ENCODE measurements around the gene POLR2C.

The POLR2C gene

GRCh38 chr16:57477531-57478202, 15.2 kb downstream of the POLR2C start:
- DNase-seq (ENCODE audit: low read depth): no peak

GRCh38 chr16:57478396-57479204, 16.1 kb downstream of the POLR2C start:
- H3K4me3 ChIP-seq (ENCODE audit: low read depth, low read length): peak overlapping the region; percentile 57

More at GRCh38 chr16:57477531-57478202, 15.2 kb downstream of the POLR2C start:
- no peak overlapping the region for H3K4me3 ChIP-seq (ENCODE audit: low read depth, low read length)

GRCh38 chr16:57479205-57479975, 16.9 kb downstream of the POLR2C start:
- DNase-seq (ENCODE audit: low read depth): peak; percentile 26
- peak overlapping the region; percentile 57 for H3K4me3 ChIP-seq (ENCODE audit: low read depth, low read length)

More at GRCh38 chr16:57478396-57479204, 16.1 kb downstream of the POLR2C start:
- no peak for DNase-seq (ENCODE audit: low read depth)

GRCh38 chr16:57479976-57480753, 17.7 kb downstream of the POLR2C start:
- no peak for DNase-seq (ENCODE audit: low read depth)
- peak overlapping the region; percentile 57 for H3K4me3 ChIP-seq (ENCODE audit: low read depth, low read length)

- DNase-seq (ENCODE audit: low read depth): no peak
- H3K4me3 ChIP-seq (ENCODE audit: low read depth, low read length): no peak overlapping the region
Measured at GRCh38 chr16:57480754-57481230, 18.3 kb downstream of the POLR2C start.

GRCh38 chr16:57481421-57481820, 18.9 kb downstream of the POLR2C start:
- DNase-seq (ENCODE audit: low read depth): no peak

GRCh38 chr16:57482845-57483545, 20.5 kb downstream of the POLR2C start:
- no peak overlapping the region for H3K4me3 ChIP-seq (ENCODE audit: low read depth, low read length)

More at GRCh38 chr16:57481421-57481820, 18.9 kb downstream of the POLR2C start:
- no peak overlapping the region for H3K4me3 ChIP-seq (ENCODE audit: low read depth, low read length)

GRCh38 chr16:57483725-57484514, 21.4 kb downstream of the POLR2C start:
- DNase-seq (ENCODE audit: low read depth): no peak
- H3K4me3 ChIP-seq (ENCODE audit: low read depth, low read length): no peak overlapping the region

More at GRCh38 chr16:57482845-57483545, 20.5 kb downstream of the POLR2C start:
- DNase-seq (ENCODE audit: low read depth): no peak

- DNase-seq (ENCODE audit: low read depth): no peak
- no peak overlapping the region for H3K4me3 ChIP-seq (ENCODE audit: low read depth, low read length)
Measured at GRCh38 chr16:57484515-57485005, 22.1 kb downstream of the POLR2C start.

- H3K4me3 ChIP-seq (ENCODE audit: low read depth, low read length): peak overlapping the region; percentile 84
- DNase-seq (ENCODE audit: low read depth): no peak
Measured at GRCh38 chr16:57485091-57485915, 22.8 kb downstream of the POLR2C start.

GRCh38 chr16:57485916-57486857, 23.7 kb downstream of the POLR2C start, which contains the start of gene DOK4:
Gene DOK4 (minus strand): TSS chr16:57486493. CDS start chr16:57479507, 6,986 bp downstream.
- peak within 1 kb of the TSS; percentile 84 for H3K4me3 ChIP-seq (ENCODE audit: low read depth, low read length)
- DNase-seq (ENCODE audit: low read depth): peak; percentile 21

- DNase-seq (ENCODE audit: low read depth): no peak
- peak overlapping the region; percentile 84 for H3K4me3 ChIP-seq (ENCODE audit: low read depth, low read length)
Measured at GRCh38 chr16:57486858-57487834, 24.7 kb downstream of the POLR2C start.

- H3K4me3 ChIP-seq (ENCODE audit: low read depth, low read length): no peak overlapping the region
- no peak for DNase-seq (ENCODE audit: low read depth)
Measured at GRCh38 chr16:57489229-57489628, 26.8 kb downstream of the POLR2C start.

- no peak overlapping the region for H3K4me3 ChIP-seq (ENCODE audit: low read depth, low read length)
- no peak for DNase-seq (ENCODE audit: low read depth)
Measured at GRCh38 chr16:57493767-57494166, 31.3 kb downstream of the POLR2C start.
